K562 (cell line): ENCODE data around the gene SLC4A1. TPM values are rescaled to one million over a fixed set of nuclear protein-coding genes. Genes with fewer than 3 reads are reported as not detected.
A peak's percentile ranks its signal among the peaks of the same experiment; 100 is the strongest.

Experiments used
- E2F4 ChIP-seq: sonication (generic); formaldehyde crosslinking; IDR thresholded peaks from 2 replicates; pipeline ENCODE4 v1.8.0; 2022; ENCODE audit warnings: mild to moderate bottlenecking, low read depth, missing genetic modification reagents
- ESRRB ChIP-seq: fragments of 250-450 bp; sonication (Bioruptor Pico); IDR thresholded peaks from 2 replicates; pipeline ENCODE4 v1.5.0; 2020; ENCODE audit warnings: mild to moderate bottlenecking, moderate library complexity, borderline replicate concordance
- FOXM1 ChIP-seq, 2 experiments: fragments of 450-650 bp in 1 of 2; sonication (generic) in 1 of 2; formaldehyde crosslinking in 1 of 2; IDR thresholded peaks; 2 replicates each; pipeline versions ENCODE4 v1.6.1 to v1.9.0; 2017 to 2022; ENCODE audit warnings: low read depth in 2 of 2, mild to moderate bottlenecking in 2 of 2, missing genetic modification reagents in 1 of 2, moderate library complexity in 1 of 2
- GTF3C2 ChIP-seq: IDR thresholded peaks from 3 replicates; pipeline ENCODE4 v1.6.1; 2011; ENCODE audit warnings: borderline replicate concordance, mild to moderate bottlenecking, moderate library complexity; ENCODE audit not compliant: insufficient read length; ENCODE audit errors: extremely low read depth
- HNRNPUL1 ChIP-seq: fragments of 200-400 bp; formaldehyde crosslinking; IDR thresholded peaks from 2 replicates; pipeline ENCODE4 v1.6.1; 2017; ENCODE audit warnings: low read length
- MXD1 ChIP-seq: fragments of 250-450 bp; sonication (Bioruptor Pico); IDR thresholded peaks from 2 replicates; pipeline ENCODE4 v1.8.0; 2021; ENCODE audit warnings: borderline replicate concordance, mild to moderate bottlenecking, moderate library complexity; ENCODE audit not compliant: poor library complexity, severe bottlenecking
- NR2C2 ChIP-seq, 2 experiments: fragments of 200-800 bp in 1 of 2; sonication (Bioruptor generic) in 1 of 2; sonication (generic) in 1 of 2; formaldehyde crosslinking in 1 of 2; IDR thresholded peaks; 2 replicates each; pipeline versions ENCODE4 v1.6.1 to v1.8.0; 2016 to 2022; ENCODE audit warnings: mild to moderate bottlenecking in 1 of 2, missing compliant biosample characterization in 1 of 2, missing genetic modification characterization in 1 of 2, missing genetic modification reagents in 1 of 2
- RUNX1 ChIP-seq: sonication (generic); IDR thresholded peaks from 2 replicates; pipeline ENCODE4 v1.6.1; 2016; ENCODE audit warnings: antibody characterized with exemption, low read depth
- TBP ChIP-seq: optimal IDR thresholded peaks from 2 replicates; pipeline ENCODE3; 2011; ENCODE audit warnings: low read depth, low read length, improper control_type of control experiment
- U2AF2 ChIP-seq: fragments of 200-400 bp; formaldehyde crosslinking; optimal IDR thresholded peaks from 2 replicates; pipeline ENCODE3; 2017; ENCODE audit warnings: low read depth, mild to moderate bottlenecking, low read length
- polyA plus RNA-seq, 8 experiments: library from polyadenylated mRNA; depleted of rRNA in 4 of 8; stranded (reverse) in 5 of 8; unstranded in 3 of 8; fragments of >200 nt; fragmentation: Nextera tagmentation in 2 of 8; fragmentation: Illumina TruSeq in 1 of 8; extraction: Ambion mirVana in 2 of 8; extraction: Trizol in 1 of 8; gene quantifications; 2 replicates each; pipeline versions ENCODE4 v1.2.1 to v1.2.3, GENCODE V29; 2011 to 2014; ENCODE audit warnings: inconsistent platforms in 1 of 8, missing spikeins in 1 of 8
- total RNA-seq, 7 experiments: library from RNA; depleted of rRNA in 6 of 7; stranded (reverse); fragments of >200 nt in 6 of 7; fragmentation: Illumina TruSeq in 2 of 7; extraction: Trizol in 2 of 7; gene quantifications; 2 replicates each; pipeline versions ENCODE4 v1.2.1 to v1.2.3, GENCODE V29; 2011 to 2021; ENCODE audit warnings: low replicate concordance in 1 of 7

Gene SLC4A1
- total and polyA plus RNA-seq, 9 of the 15 experiments (the other 6 are each of a cell fraction or from before 2014, with no cell fraction given): 0.14 to 1.00 (median 0.53) TPM

GRCh38 chr17:44218344-44219107 is 49.4 kb downstream of the SLC4A1 start (continued):
- TF ChIP-seq FOXM1 (IDR thresholded peaks at IDR 0.05; ENCODE audit: low read depth) (no peak), FOXM1 (CRISPR knock-in tag; IDR thresholded peaks at IDR 0.05; ENCODE audit: low read depth) (no peak; the same call in 1 of the 2 replicates), MXD1 (CRISPR knock-in tag) (no peak), RUNX1 (no peak), ESRRB (CRISPR knock-in tag) (no peak), TBP (peak; percentile 16), U2AF2 (no peak), GTF3C2 (no peak), HNRNPUL1 (no peak), NR2C2 (CRISPR knock-in tag; IDR thresholded peaks at IDR 0.05) (no peak), NR2C2 (tag; IDR thresholded peaks at IDR 0.05) (peak; percentile 77), E2F4 (CRISPR knock-in tag) (no peak)
